Upper lobe of left lung (tissue), 6 donors: ENCODE results near the gene NPR3. TPM values are rescaled to one million over a fixed set of nuclear protein-coding genes. Genes with fewer than 3 reads are reported as not detected.

ENCODE experiments used
- ATAC-seq, 2 donors: fragments of 200-7000 bp; cut with Tn5 transposase; one replicate each; pipeline ENCODE4 v1.9.1; 2022; ENCODE audit warnings: mild to moderate bottlenecking in 2 of 2, moderate library complexity in 2 of 2; ENCODE audit not compliant: low FRiP score in 2 of 2
- DNase-seq, 2 donors: peaks; one replicate each; pipeline ENCODE4 v3.0.0-alpha.2; 2019 to 2020
- H3K27ac ChIP-seq, 4 donors: fragments of 200-600 bp; sonication (generic); one replicate each; pipeline ENCODE4 v1.5.1; 2016 to 2019
- H3K27me3 ChIP-seq, 4 donors: fragments of 200-600 bp; sonication (generic); one replicate each; pipeline ENCODE4 v1.5.1; 2017 to 2019
- H3K36me3 ChIP-seq, 4 donors: fragments of 200-600 bp; sonication (generic); one replicate each; pipeline ENCODE4 v1.5.1; 2016 to 2019
- H3K4me1 ChIP-seq, 4 donors: fragments of 200-600 bp; sonication (generic); one replicate each; pipeline ENCODE4 v1.5.1; 2018 to 2019
- H3K4me3 ChIP-seq, 4 donors: fragments of 200-600 bp; sonication (generic); one replicate each; pipeline ENCODE4 v1.5.1; 2017 to 2019; ENCODE audit warnings: mild to moderate bottlenecking in 2 of 4, moderate library complexity in 1 of 4
- H3K9me3 ChIP-seq, 4 donors: fragments of 200-600 bp; sonication (generic); one replicate each; pipeline ENCODE4 v1.5.1; 2018 to 2019
- CTCF ChIP-seq, 6 experiments: fragments of 450-650 bp in 4 of 6; fragments of 200-600 bp in 2 of 6; sonication (generic) in 2 of 6; IDR thresholded peaks; one replicate each; pipeline ENCODE4 v1.5.1; 2016 to 2019; ENCODE audit warnings: antibody characterized with exemption in 6 of 6
- EP300 ChIP-seq, 4 donors: sonication (generic); formaldehyde crosslinking; IDR thresholded peaks; one replicate each; pipeline ENCODE4 v1.5.1; 2017; ENCODE audit warnings: antibody characterized with exemption in 4 of 4, control low read depth in 2 of 4
- POLR2A ChIP-seq, 4 donors: fragments of 450-650 bp; IDR thresholded peaks; one replicate each; pipeline ENCODE4 v1.5.1; 2016 to 2017; ENCODE audit warnings: antibody characterized with exemption in 4 of 4, mild to moderate bottlenecking in 2 of 4
- POLR2AphosphoS5 ChIP-seq, 2 donors: sonication (generic); formaldehyde crosslinking; IDR thresholded peaks; one replicate each; pipeline ENCODE4 v1.5.1; 2017; ENCODE audit warnings: antibody characterized with exemption in 2 of 2
- WGBS, 2 donors: methylation state at CpG; one replicate each; pipeline ENCODE4 v1.1.5; 2017 to 2018; 5-methylcytosine and 5-hydroxymethylcytosine counted together
- total RNA-seq, 6 donors: library from RNA; depleted of rRNA in 4 of 6; stranded (reverse); fragments of >200 nt in 4 of 6; gene quantifications; one replicate each; pipeline versions ENCODE4 v1.1.0 to v1.2.1, GENCODE V29; 2016 to 2021
- donor health status: DM: no; HTN: no; CAD: no; lungs with moderate emphysema.
- donor health status: DM: no; HTN: yes; CAD: no; lungs with severe emphysema.

Gene NPR3
- total RNA-seq, 6 donors from 2014 or later = 6.3 to 53.3 (median 29.9) TPM

DNA sequence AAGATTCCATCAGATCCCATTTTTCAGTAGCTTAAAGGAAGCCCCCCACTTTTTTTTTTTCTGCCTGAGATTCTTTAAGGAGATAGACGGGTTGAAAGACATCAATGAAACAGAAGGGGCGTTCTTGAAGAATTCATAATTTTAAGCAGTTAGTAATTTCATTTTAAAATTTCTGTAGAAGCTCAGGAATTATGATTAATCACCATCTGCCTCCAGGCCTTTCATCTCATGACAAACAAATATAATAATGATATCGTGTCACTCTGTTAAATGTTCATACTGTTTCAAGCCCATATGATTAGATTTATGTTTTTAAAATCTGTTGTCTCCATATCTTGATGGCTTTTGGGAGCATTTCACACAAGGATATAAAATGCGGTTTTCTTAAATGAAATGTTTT is 75.2 kb downstream of the NPR3 start:
- WGBS, 2 donors = 82 to 88% methylated on average over 4 of the region's 4 CpGs
- Histone ChIP-seq H3K4me3 (no peak overlapping the region), H3K27me3 (no peaks in the 10 kb centered on the region), H3K4me1 (peaks cover 0 to 13% (median 0%) of the 10 kb centered on the region in 4 donors), H3K9me3 (no peaks in the 10 kb centered on the region), H3K27ac (no peak overlapping the region), H3K36me3 (peaks cover 0 to 7% (median 0%) of the 10 kb centered on the region in 4 donors)
- DNase-seq (no peak), ATAC-seq (no peak)
- TF ChIP-seq POLR2AphosphoS5 (IDR thresholded peaks at IDR 0.05) (no peak), EP300 (IDR thresholded peaks at IDR 0.05) (no peak), CTCF (IDR thresholded peaks at IDR 0.05) (no peak), POLR2A (IDR thresholded peaks at IDR 0.05) (no peak)

DNA sequence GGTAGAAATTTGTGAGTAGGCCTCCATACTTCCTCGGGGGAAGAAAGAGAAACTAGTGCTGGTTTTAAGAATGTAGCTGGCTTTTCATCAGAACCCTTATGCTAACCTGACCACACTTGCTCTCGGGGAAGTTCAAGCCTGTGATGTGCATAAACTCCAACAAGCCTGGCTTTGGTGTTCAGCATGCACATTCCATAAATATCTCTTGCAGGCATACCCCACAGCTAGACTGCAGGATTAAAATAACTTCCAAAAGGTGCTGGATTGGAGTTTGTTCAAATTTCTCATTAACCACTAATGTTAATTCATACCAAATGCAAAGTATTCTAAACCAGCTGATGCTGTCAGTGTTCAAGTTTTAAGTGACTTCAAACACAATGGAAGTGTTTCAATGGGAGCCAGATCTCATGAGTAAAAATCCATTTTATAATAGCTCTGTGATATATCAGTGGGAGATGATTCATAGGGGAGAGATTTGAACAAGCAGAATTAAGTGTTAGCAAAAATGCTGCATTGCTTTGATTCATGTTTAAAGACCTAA is 79.4 kb downstream of the NPR3 start:
- Histone ChIP-seq H3K9me3 (no peaks in the 10 kb centered on the region), H3K36me3 (peaks cover 0 to 8% (median 0%) of the 10 kb centered on the region in 4 donors), H3K4me1 (peaks cover 0 to 13% (median 0%) of the 10 kb centered on the region in 4 donors), H3K27ac (no peak overlapping the region), H3K4me3 (no peak overlapping the region), H3K27me3 (no peaks in the 10 kb centered on the region)
- DNase-seq (no peak), ATAC-seq (no peak)
- 63 to 78% methylated on average over 2 of the region's 2 CpGs for WGBS, 2 donors
- TF ChIP-seq EP300 (IDR thresholded peaks at IDR 0.05) (no peak), POLR2AphosphoS5 (IDR thresholded peaks at IDR 0.05) (no peak), CTCF (IDR thresholded peaks at IDR 0.05) (no peak), POLR2A (IDR thresholded peaks at IDR 0.05) (no peak)

DNA sequence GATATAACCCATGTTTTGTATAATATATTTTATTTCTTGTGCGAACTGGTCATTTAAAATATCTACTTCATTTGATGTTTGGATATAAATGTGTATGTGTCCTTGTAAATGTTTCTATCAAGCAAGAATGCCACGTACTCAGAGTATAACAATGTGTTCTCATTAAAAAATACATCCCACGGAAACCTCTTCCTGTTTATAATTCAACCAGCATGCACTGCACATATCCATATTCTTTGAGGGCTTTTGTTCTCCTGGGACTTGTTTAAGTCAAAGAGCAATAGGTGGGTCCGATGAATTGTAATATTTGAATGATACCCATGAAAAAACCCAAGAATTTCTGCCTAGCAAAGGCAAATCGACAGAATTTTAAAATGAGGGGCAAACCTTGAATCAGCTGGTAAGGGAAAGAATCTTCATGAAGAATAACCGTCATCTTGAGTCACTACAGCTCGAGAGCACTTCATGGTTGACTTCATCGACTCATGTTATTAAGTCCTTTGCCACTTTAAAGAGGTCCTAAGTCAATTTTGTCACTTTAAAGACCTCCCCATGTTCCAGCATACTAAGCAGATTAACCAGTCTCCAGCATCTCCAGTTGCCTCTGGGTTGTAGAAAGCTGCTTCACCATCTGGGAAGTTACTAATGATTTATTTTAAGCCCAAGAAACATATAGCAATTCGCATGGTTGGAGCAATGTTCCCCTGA is 80.6 kb downstream of the NPR3 start:
- WGBS, 2 donors = 67 to 73% methylated on average over 9 of the region's 9 CpGs
- ATAC-seq (no peak), DNase-seq (no peak)
- no peaks in the 10 kb centered on the region for H3K9me3 ChIP-seq
- H3K4me1 ChIP-seq = peaks cover 0 to 9% (median 0%) of the 10 kb centered on the region in 4 donors
- no peak overlapping the region for H3K4me3 ChIP-seq
- TF ChIP-seq POLR2A (IDR thresholded peaks at IDR 0.05) (no peak), EP300 (IDR thresholded peaks at IDR 0.05) (no peak), POLR2AphosphoS5 (IDR thresholded peaks at IDR 0.05) (no peak), CTCF (IDR thresholded peaks at IDR 0.05) (no peak)
- H3K36me3 ChIP-seq = peaks cover 0 to 8% (median 0%) of the 10 kb centered on the region in 4 donors
- no peaks in the 10 kb centered on the region for H3K27me3 ChIP-seq
- H3K27ac ChIP-seq = no peak overlapping the region

DNA sequence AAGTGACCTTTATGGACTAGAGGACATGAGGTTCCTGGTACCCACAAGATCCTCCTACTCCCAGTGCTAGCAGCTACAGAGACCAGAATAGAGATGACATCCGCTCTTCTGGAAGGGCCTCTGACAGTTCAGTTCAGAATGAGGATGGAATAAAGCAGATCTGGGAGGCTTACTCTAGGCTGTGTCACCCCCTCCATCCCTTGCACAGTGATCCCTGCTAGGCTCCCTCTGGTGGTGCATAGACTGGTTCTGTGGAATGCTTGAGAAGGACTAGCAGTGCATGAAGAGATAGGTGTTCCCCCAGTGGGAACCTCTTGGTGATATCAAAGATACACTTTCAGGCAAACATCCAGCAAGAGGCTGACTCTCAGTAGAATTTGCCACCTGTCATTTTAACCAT is 83.0 kb downstream of the NPR3 start:
- no peak overlapping the region for H3K4me3 ChIP-seq
- TF ChIP-seq POLR2A (IDR thresholded peaks at IDR 0.05) (no peak), CTCF (IDR thresholded peaks at IDR 0.05) (no peak), EP300 (IDR thresholded peaks at IDR 0.05) (no peak), POLR2AphosphoS5 (IDR thresholded peaks at IDR 0.05) (no peak)
- no peak overlapping the region for H3K27ac ChIP-seq
- ATAC-seq = no peak
- peaks cover 0 to 9% (median 0%) of the 10 kb centered on the region in 4 donors for H3K4me1 ChIP-seq
- no peaks in the 10 kb centered on the region for H3K9me3 ChIP-seq
- 79 to 86% methylated on average over 1 of the region's 1 CpG for WGBS, 2 donors
- H3K36me3 ChIP-seq = peaks cover 0 to 5% (median 0%) of the 10 kb centered on the region in 4 donors
- no peaks in the 10 kb centered on the region for H3K27me3 ChIP-seq
- DNase-seq = no peak
